ENCODE data around the gene TBCA.

The TBCA gene

DNA sequence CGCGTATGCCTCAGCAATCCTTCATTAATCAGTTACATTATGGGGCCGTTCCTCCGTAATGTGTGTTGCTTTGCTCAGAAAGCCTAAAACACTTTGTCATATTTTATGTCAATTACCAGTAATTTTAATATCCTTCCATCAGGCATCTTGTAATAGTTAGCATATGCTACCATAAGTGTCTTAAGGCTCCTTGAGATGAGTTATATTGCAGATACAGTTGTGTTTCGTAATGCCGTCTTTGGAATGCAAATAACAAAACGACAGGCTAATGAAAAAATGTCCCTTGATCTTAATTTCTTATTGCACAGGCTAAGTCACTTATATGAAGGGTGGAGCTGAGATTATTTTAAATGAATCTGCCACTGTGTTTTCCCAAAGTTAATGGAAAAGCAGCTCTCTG is 50.5 kb downstream of the TBCA start:
- peaks cover 4% of the 10 kb centered on the region for H4K20me1 ChIP-seq (ENCODE audit: control insufficient read depth, insufficient read depth, low read depth, low read length)
- no peaks in the 10 kb centered on the region; the same call in 1 of the 2 replicates for H3F3A ChIP-seq (ENCODE audit: control insufficient read depth, insufficient read depth)
- TF ChIP-seq, protein P1, sequence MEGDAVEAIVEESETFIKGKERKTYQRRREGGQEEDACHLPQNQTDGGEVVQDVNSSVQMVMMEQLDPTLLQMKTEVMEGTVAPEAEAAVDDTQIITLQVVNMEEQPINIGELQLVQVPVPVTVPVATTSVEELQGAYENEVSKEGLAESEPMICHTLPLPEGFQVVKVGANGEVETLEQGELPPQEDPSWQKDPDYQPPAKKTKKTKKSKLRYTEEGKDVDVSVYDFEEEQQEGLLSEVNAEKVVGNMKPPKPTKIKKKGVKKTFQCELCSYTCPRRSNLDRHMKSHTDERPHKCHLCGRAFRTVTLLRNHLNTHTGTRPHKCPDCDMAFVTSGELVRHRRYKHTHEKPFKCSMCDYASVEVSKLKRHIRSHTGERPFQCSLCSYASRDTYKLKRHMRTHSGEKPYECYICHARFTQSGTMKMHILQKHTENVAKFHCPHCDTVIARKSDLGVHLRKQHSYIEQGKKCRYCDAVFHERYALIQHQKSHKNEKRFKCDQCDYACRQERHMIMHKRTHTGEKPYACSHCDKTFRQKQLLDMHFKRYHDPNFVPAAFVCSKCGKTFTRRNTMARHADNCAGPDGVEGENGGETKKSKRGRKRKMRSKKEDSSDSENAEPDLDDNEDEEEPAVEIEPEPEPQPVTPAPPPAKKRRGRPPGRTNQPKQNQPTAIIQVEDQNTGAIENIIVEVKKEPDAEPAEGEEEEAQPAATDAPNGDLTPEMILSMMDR (IDR thresholded peaks at IDR 0.05; ENCODE audit: low read depth, low read length, poor library complexity, severe bottlenecking) = no peak
- no peak for TF ChIP-seq EZH2phosphoT487 (IDR thresholded peaks at IDR 0.05; ENCODE audit: borderline replicate concordance, low read length)
- no peak overlapping the region for H3K4me3 ChIP-seq (ENCODE audit: low read length)
- H3K4me2 ChIP-seq (ENCODE audit: low read length) = no peak overlapping the region
- peaks cover 25% of the 10 kb centered on the region for H3K36me3 ChIP-seq (ENCODE audit: control insufficient read depth, low read length)
- no peaks in the 10 kb centered on the region for H3K4me1 ChIP-seq (ENCODE audit: control insufficient read depth, low read length)
- no peak overlapping the region for H3K27ac ChIP-seq (ENCODE audit: low read depth, low read length)
- H3K9me3 ChIP-seq (ENCODE audit: control insufficient read depth, insufficient read depth, low read length) = no peaks in the 10 kb centered on the region
- peaks cover 85% of the 10 kb centered on the region for H3K79me2 ChIP-seq (ENCODE audit: control insufficient read depth, low read length)
- H3K9me2 ChIP-seq (replicated peaks; ENCODE audit: control insufficient read depth, low read length) = no peaks in the 10 kb centered on the region
- H3K27me3 ChIP-seq (ENCODE audit: control insufficient read depth, low read length) = no peaks in the 10 kb centered on the region

GRCh38 chr5:77724934-77725333 is 51.2 kb downstream of the TBCA start:
- H4K20me1 ChIP-seq (ENCODE audit: control insufficient read depth, insufficient read depth, low read depth, low read length) = no peaks in the 10 kb centered on the region; the same call in 1 of the 2 replicates
- H3K79me2 ChIP-seq (ENCODE audit: control insufficient read depth, low read length) = peaks cover 84% of the 10 kb centered on the region
- H3K9me3 ChIP-seq (ENCODE audit: control insufficient read depth, insufficient read depth, low read length) = no peaks in the 10 kb centered on the region
- H3K4me1 ChIP-seq (ENCODE audit: control insufficient read depth, low read length) = no peaks in the 10 kb centered on the region
- no peak overlapping the region for H3K4me3 ChIP-seq (ENCODE audit: low read length)
- TF ChIP-seq, protein P1 (IDR thresholded peaks at IDR 0.05; ENCODE audit: low read depth, low read length, poor library complexity, severe bottlenecking) = no peak
- no peak for TF ChIP-seq EZH2phosphoT487 (IDR thresholded peaks at IDR 0.05; ENCODE audit: borderline replicate concordance, low read length)
- H3K27ac ChIP-seq (ENCODE audit: low read depth, low read length) = no peak overlapping the region
- no peaks in the 10 kb centered on the region for H3F3A ChIP-seq (ENCODE audit: control insufficient read depth, insufficient read depth)
- H3K27me3 ChIP-seq (ENCODE audit: control insufficient read depth, low read length) = no peaks in the 10 kb centered on the region
- H3K36me3 ChIP-seq (ENCODE audit: control insufficient read depth, low read length) = peaks cover 19% of the 10 kb centered on the region
- H3K9me2 ChIP-seq (replicated peaks; ENCODE audit: control insufficient read depth, low read length) = no peaks in the 10 kb centered on the region
- no peak overlapping the region for H3K4me2 ChIP-seq (ENCODE audit: low read length)

- no peaks in the 10 kb centered on the region for H3F3A ChIP-seq (ENCODE audit: control insufficient read depth, insufficient read depth)
- no peak overlapping the region for H3K4me3 ChIP-seq (ENCODE audit: low read length)
- no peak overlapping the region for H3K27ac ChIP-seq (ENCODE audit: low read depth, low read length)
- H4K20me1 ChIP-seq (ENCODE audit: control insufficient read depth, insufficient read depth, low read depth, low read length) = peaks cover 4% of the 10 kb centered on the region; the same call in 1 of the 2 replicates
- H3K36me3 ChIP-seq (ENCODE audit: control insufficient read depth, low read length) = peaks cover 16% of the 10 kb centered on the region
- TF ChIP-seq, protein P1 (IDR thresholded peaks at IDR 0.05; ENCODE audit: low read depth, low read length, poor library complexity, severe bottlenecking) = no peak
- no peak for TF ChIP-seq EZH2phosphoT487 (IDR thresholded peaks at IDR 0.05; ENCODE audit: borderline replicate concordance, low read length)
- no peaks in the 10 kb centered on the region for H3K9me3 ChIP-seq (ENCODE audit: control insufficient read depth, insufficient read depth, low read length)
- H3K79me2 ChIP-seq (ENCODE audit: control insufficient read depth, low read length) = peaks cover 90% of the 10 kb centered on the region
- no peaks in the 10 kb centered on the region for H3K27me3 ChIP-seq (ENCODE audit: control insufficient read depth, low read length)
- no peak overlapping the region for H3K4me2 ChIP-seq (ENCODE audit: low read length)
- H3K4me1 ChIP-seq (ENCODE audit: control insufficient read depth, low read length) = no peaks in the 10 kb centered on the region
- no peaks in the 10 kb centered on the region for H3K9me2 ChIP-seq (replicated peaks; ENCODE audit: control insufficient read depth, low read length)
Observed at GRCh38 chr5:77719666-77720363, 56.3 kb downstream of the TBCA start.
